Activated CD8-positive, alpha-beta memory T cell treated with anti-CD3 and anti-CD28 coated beads for 36 hours (primary cell): ENCODE measurements around the gene MOV10. TPM values are rescaled to one million over a fixed set of nuclear protein-coding genes. Genes with fewer than 3 reads are reported as not detected.

ENCODE experiments used
- total RNA-seq, 2 experiments: library from RNA; stranded (reverse); gene quantifications; one replicate each; pipeline ENCODE4 v1.2.3, GENCODE V29; 2021

MOV10 gene
- total RNA-seq, 2 experiments from 2014 or later = 38.1 to 40.4 TPM

Other genes with a start within 250 kb of the MOV10 start
- gene WNT2B, start 165.7 kb upstream of the MOV10 start, total RNA-seq = not detected
- 10 to 100 TPM; 11.3 to 12.5 TPM for gene ST7L, start 55.5 kb upstream of the MOV10 start, total RNA-seq
- 100 to 1,000 TPM; 257 to 261 TPM for gene CAPZA1, start 54.8 kb upstream of the MOV10 start, total RNA-seq
- 10 to 100 TPM; 34.9 to 35.9 TPM for gene RHOC, start 32.5 kb downstream of the MOV10 start, total RNA-seq
- under 1 TPM; 0.42 to 0.88 TPM for gene PPM1J, start 40.7 kb downstream of the MOV10 start, total RNA-seq